GM12891 (cell line): ENCODE measurements around the gene CHI3L1.

Experiments
- PAX5 ChIP-seq: IDR thresholded peaks from 2 replicates; pipeline ENCODE4 v1.6.1; 2011; ENCODE audit warnings: low read length, moderate library complexity, mild to moderate bottlenecking; ENCODE audit not compliant: insufficient read depth, severe bottlenecking
- POLR2A ChIP-seq: IDR thresholded peaks from 2 replicates; pipeline ENCODE4 v1.6.1; 2011; ENCODE audit warnings: low read depth, low read length, control low read depth
- POLR2AphosphoS5 ChIP-seq: IDR thresholded peaks from 2 replicates; pipeline ENCODE4 v1.6.1; 2011; ENCODE audit warnings: low read depth, low read length, control low read depth
- POU2F2 ChIP-seq: IDR thresholded peaks from 2 replicates; pipeline ENCODE4 v1.6.1; 2011; ENCODE audit warnings: low read depth, mild to moderate bottlenecking, control low read depth, low read length, moderate library complexity
- SPI1 ChIP-seq: IDR thresholded peaks from 2 replicates; pipeline ENCODE4 v1.6.1; 2011; ENCODE audit warnings: low read depth, low read length, control low read depth
- TAF1 ChIP-seq: IDR thresholded peaks from 2 replicates; pipeline ENCODE4 v1.6.1; 2011; ENCODE audit warnings: low read depth, low read length, control low read depth

DNA sequence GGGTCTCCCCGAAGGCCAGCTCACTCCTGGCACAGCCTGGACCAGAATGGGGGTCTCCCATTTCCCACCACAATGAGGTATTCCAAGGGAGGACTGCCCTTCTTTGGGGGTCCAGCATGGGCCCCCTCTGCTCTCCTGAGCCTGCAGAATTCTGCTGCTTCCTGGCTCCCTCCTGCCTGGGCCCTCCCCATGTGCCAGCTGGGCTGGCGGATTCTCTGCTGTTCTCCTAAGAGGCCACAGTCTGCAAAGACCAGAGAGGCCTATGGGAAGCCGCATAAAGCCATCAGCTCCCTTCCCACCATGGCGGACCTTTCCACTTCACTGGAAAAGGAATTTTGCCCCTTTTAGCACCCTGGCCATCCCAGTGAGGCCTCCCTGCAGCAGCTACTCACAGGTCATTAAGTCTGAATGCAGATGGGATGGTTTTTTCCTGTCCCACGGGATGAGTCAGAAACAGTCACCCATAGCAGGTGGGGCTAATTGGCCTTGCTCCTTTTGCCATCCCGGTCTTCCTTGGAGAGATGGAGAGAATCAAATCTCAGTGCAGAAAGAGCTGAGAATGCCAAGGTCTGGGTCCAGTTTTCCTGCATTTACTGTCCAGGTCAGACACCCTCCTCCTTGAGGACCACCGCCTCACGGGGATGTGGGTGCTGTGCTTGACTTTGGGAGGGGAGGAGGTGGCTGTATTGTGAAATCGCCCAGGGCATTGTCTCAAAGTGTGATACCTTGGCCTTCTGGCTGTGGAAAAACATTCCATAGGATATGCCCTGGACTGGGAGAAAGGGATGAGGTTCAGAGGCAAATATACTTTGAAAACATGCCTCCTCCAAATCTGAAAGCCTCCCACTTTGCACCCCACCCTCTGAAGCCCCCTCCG lies 34.1 kb downstream of the CHI3L1 start:
- TF ChIP-seq POLR2A, result no peak
- TF ChIP-seq TAF1, result no peak
- TF ChIP-seq POLR2AphosphoS5, result no peak
- TF ChIP-seq POU2F2, result no peak
- no peak for TF ChIP-seq SPI1
- no peak for TF ChIP-seq PAX5
